Heart left ventricle (tissue), 16 donors: Measurements from ENCODE around the gene RAB11A. TPM values are rescaled to one million over a fixed set of nuclear protein-coding genes. Genes with fewer than 3 reads are reported as not detected.

Experiments
- ATAC-seq, 4 donors: fragments of 200-7000 bp; cut with Tn5 transposase; one replicate each; pipeline ENCODE4 v1.9.1; 2020 to 2022; ENCODE audit warnings: moderate library complexity in 4 of 4, mild to moderate bottlenecking in 3 of 4, moderate number of reproducible peaks in 1 of 4
- DNase-seq, 5 donors: peaks; one replicate each; pipeline ENCODE4 v3.0.0-alpha.2; 2020
- H3K27ac ChIP-seq, 12 donors: fragments of 200-600 bp; sonication (generic) in 4 of 12; one replicate each; pipeline versions ENCODE4 v1.5.0 to v1.8.0; 2016 to 2022; ENCODE audit warnings: mild to moderate bottlenecking in 2 of 12
- H3K27me3 ChIP-seq, 9 donors: fragments of 200-600 bp; sonication (generic) in 2 of 9; one replicate each; pipeline versions ENCODE4 v1.5.1 to v1.8.0; 2016 to 2022; ENCODE audit warnings: mild to moderate bottlenecking in 3 of 9
- H3K36me3 ChIP-seq, 9 donors: fragments of 200-600 bp; sonication (generic) in 2 of 9; one replicate each; pipeline versions ENCODE4 v1.5.0 to v1.8.0; 2018 to 2022; ENCODE audit warnings: mild to moderate bottlenecking in 2 of 9
- H3K4me1 ChIP-seq, 12 donors: fragments of 200-600 bp; sonication (generic) in 4 of 12; one replicate each; pipeline versions ENCODE4 v1.5.0 to v1.8.0; 2016 to 2022; ENCODE audit warnings: mild to moderate bottlenecking in 3 of 12
- H3K4me3 ChIP-seq, 12 donors: fragments of 200-600 bp; sonication (generic) in 4 of 12; one replicate each; pipeline versions ENCODE4 v1.5.0 to v1.8.0; 2017 to 2022; ENCODE audit warnings: mild to moderate bottlenecking in 9 of 12, moderate library complexity in 4 of 12
- H3K9me3 ChIP-seq, 12 donors: fragments of 200-600 bp; sonication (generic) in 4 of 12; one replicate each; pipeline versions ENCODE4 v1.5.0 to v1.8.0; 2016 to 2022; ENCODE audit warnings: mild to moderate bottlenecking in 1 of 12
- CTCF ChIP-seq, 12 donors: fragments of 200-600 bp; sonication (generic) in 4 of 12; IDR thresholded peaks; one replicate each; pipeline versions ENCODE4 v1.5.0 to v1.8.0; 2018 to 2022; ENCODE audit warnings: antibody characterized with exemption in 12 of 12, mild to moderate bottlenecking in 5 of 12
- POLR2A ChIP-seq, 2 donors: fragments of 450-650 bp; IDR thresholded peaks; one replicate each; pipeline ENCODE4 v1.6.1; 2017; ENCODE audit warnings: antibody characterized with exemption in 2 of 2, mild to moderate bottlenecking in 2 of 2, moderate library complexity in 2 of 2
- WGBS, 4 donors: extraction: QIAGEN DNeasy Blood & Tissue Kit in 2 of 4; methylation state at CpG; one replicate each; pipeline versions ENCODE4 v1.1.5 to v1.1.7; 2013 to 2018; 5-methylcytosine and 5-hydroxymethylcytosine counted together
- intact Hi-C, 10 donors: fragments of 100-400 bp; cut with DNase I; formaldehyde crosslinking; loops; one replicate each; pipeline versions ENCODE4 v1.11.1 to v1.14.2; 2022
- polyA plus RNA-seq, 2 donors: library from polyadenylated mRNA; stranded (reverse); fragments of 200-250 nt; gene quantifications; one replicate each; pipeline ENCODE4 v1.2.3, GENCODE V29; 2013
- total RNA-seq, 9 donors: library from RNA; depleted of rRNA in 2 of 9; stranded (reverse); fragments of >200 nt in 2 of 9; fragmentation: NEBNext Ultra II Directional in 3 of 9; extraction: Animal tissue kit (Norgen Biotek cat#: 25700) in 3 of 9; gene quantifications; one replicate each; pipeline versions ENCODE4 v1.1.0 to v1.2.4, GENCODE V29; 2016 to 2023
- donor health status: ischemic (EF 13 %, LVEDD 7.1; RV severe dilation, severe dysfunction).
- donor health status: healthy with polysubstance abuse.
- donor health status: DM: no; HTN: yes; CAD: no.
- donor health status: DM: no; HTN: no; CAD: no.
- donor health status: ischemic (EF 25% LVEDD 6.9; RV normal size, moderate dysfunction).
- donor health status: ischemic (EF 25% LVEDD 5.7; RV mildly dilated, moderate dysfunction).
- donor health status: healthy.
- donor health status: DM: yes; HTN: yes; CAD: no.
- donor health status: ischemic (EF 35%, LVEDD 5.7; RV mildly dilated, moderate dysfunction).
- donor health status: nonischemic (EF 11% LVEDD 7.7; RV severe dilation, severe dysfunction).
- donor health status: DM: yes; HTN: yes; CAD: no.
- donor health status: PGD.
- donor health status: ischemic (EF 29% LVEDD 5.4; RV normal size, mild dysfunction).
- donor health status: nonischemic (EF 23%, LVEDD 6.1; RV moderate dilation, normal function).

RAB11A gene
- total and polyA plus RNA-seq, 11 donors: 50.3 to 307 (median 162) TPM

GRCh38 chr15:65822316-65822715 is 47.0 kb upstream of the RAB11A start:
- Histone ChIP-seq H3K36me3 (no peaks in the 10 kb centered on the region), H3K9me3 (no peaks in the 10 kb centered on the region), H3K4me1 (peaks cover 0 to 57% (median 1%) of the 10 kb centered on the region in 12 donors), H3K4me3 (no peak overlapping the region), H3K27ac (no peak overlapping the region), H3K27me3 (no peaks in the 10 kb centered on the region)
- 85 to 91% (median 89%) methylated on average over 3 of the region's 3 CpGs for WGBS, 4 donors
- intact Hi-C loops: loop anchor here in 4 of 10 donors (10.0 kb wide), 2 partner anchors 48 to 188 kb away; no protein-coding TSS in a partner anchor
- DNase-seq: no peak
- no peak for TF ChIP-seq POLR2A (IDR thresholded peaks at IDR 0.05)
- no peak for TF ChIP-seq CTCF (IDR thresholded peaks at IDR 0.05)
- ATAC-seq: no peak

- TF ChIP-seq CTCF (IDR thresholded peaks at IDR 0.05) (peak; percentile 24 to 79 (median 52)), POLR2A (IDR thresholded peaks at IDR 0.05) (no peak)
- Histone ChIP-seq H3K4me1 (peaks cover 0 to 51% (median 0%) of the 10 kb centered on the region in 12 donors), H3K9me3 (no peaks in the 10 kb centered on the region), H3K4me3 (no peak overlapping the region), H3K36me3 (no peaks in the 10 kb centered on the region), H3K27ac (no peak overlapping the region), H3K27me3 (no peaks in the 10 kb centered on the region)
- DNase-seq (peak in 3 of 5 donors; percentile 36 to 55 (median 39)), ATAC-seq (peak in 3 of 4 donors; percentile 81 to 97 (median 92))
- WGBS, 4 donors: 62 to 68% (median 65%) methylated on average over 7 of the region's 7 CpGs
- intact Hi-C loops: loop anchor here in 4 of 10 donors (10.0 kb wide), 2 partner anchors 49 to 189 kb away; no protein-coding TSS in a partner anchor
These were observed 45.1 kb upstream of the RAB11A start for GRCh38 chr15:65824031-65824743.

- H3K4me3 ChIP-seq: no peak overlapping the region
- H3K4me1 ChIP-seq: peaks cover 0 to 45% (median 0%) of the 10 kb centered on the region in 12 donors
- H3K27me3 ChIP-seq: no peaks in the 10 kb centered on the region
- H3K9me3 ChIP-seq: no peaks in the 10 kb centered on the region
- WGBS, 4 donors: 81 to 86% (median 85%) methylated on average over 5 of the region's 5 CpGs
- ATAC-seq (peak in 1 of 4 donors; percentile 62), DNase-seq (no peak)
- TF ChIP-seq POLR2A (IDR thresholded peaks at IDR 0.05) (no peak), CTCF (IDR thresholded peaks at IDR 0.05) (no peak)
- H3K36me3 ChIP-seq: no peaks in the 10 kb centered on the region
- H3K27ac ChIP-seq: no peak overlapping the region
- intact Hi-C loops: loop anchor here in 4 of 10 donors (10.0 kb wide), 2 partner anchors 50 to 190 kb away; no protein-coding TSS in a partner anchor
These were observed 44.2 kb upstream of the RAB11A start for GRCh38 chr15:65824941-65825544.

GRCh38 chr15:65827065-65827464 is 42.2 kb upstream of the RAB11A start:
- H3K4me1 ChIP-seq: peaks cover 0 to 40% (median 3%) of the 10 kb centered on the region in 12 donors
- intact Hi-C loops: loop anchor here in 4 of 10 donors (10.0 kb wide), 2 partner anchors 52 to 192 kb away; no protein-coding TSS in a partner anchor
- TF ChIP-seq POLR2A (IDR thresholded peaks at IDR 0.05): no peak
- TF ChIP-seq CTCF (IDR thresholded peaks at IDR 0.05): no peak
- no peaks in the 10 kb centered on the region for H3K36me3 ChIP-seq
- H3K27me3 ChIP-seq: no peaks in the 10 kb centered on the region
- ATAC-seq (no peak), DNase-seq (no peak)
- H3K27ac ChIP-seq: no peak overlapping the region
- H3K9me3 ChIP-seq: no peaks in the 10 kb centered on the region
- H3K4me3 ChIP-seq: no peak overlapping the region
- WGBS, 4 donors: 78 to 93% (median 86%) methylated on average over 3 of the region's 3 CpGs
